ENCODE data around the gene GABARAPL2.

GABARAPL2 gene

DNA sequence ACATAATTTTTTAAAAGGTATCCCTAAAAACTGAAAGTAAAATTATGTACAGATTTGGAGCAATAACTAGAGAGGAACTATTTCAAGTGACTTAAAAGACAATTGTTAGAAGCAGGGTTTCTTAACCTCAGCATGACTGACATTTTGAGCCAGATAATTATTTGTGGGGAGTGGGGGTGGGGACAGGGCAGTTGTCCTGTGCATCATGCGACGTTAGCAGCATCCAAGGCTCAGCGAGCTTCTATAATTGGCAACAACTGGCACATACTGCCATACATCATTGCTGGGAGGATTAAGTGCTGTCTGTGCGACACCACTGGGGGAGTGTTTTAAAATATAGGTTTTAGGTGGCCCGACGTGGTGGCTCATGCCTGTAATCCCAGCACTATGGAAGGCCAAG lies 27.1 kb downstream of the GABARAPL2 start:
- TF ChIP-seq EZH2 (IDR thresholded peaks at IDR 0.05) (no peak), FOXP2 (optimal IDR thresholded peaks at IDR 0.05; ENCODE audit: control extremely low read depth, extremely low read length, insufficient read depth) (no peak), POLR2AphosphoS5 (IDR thresholded peaks at IDR 0.05; ENCODE audit: borderline replicate concordance, low read depth, low read length) (no peak)
- DNase-seq (ENCODE audit: low read depth, low spot score), result no peak

DNA sequence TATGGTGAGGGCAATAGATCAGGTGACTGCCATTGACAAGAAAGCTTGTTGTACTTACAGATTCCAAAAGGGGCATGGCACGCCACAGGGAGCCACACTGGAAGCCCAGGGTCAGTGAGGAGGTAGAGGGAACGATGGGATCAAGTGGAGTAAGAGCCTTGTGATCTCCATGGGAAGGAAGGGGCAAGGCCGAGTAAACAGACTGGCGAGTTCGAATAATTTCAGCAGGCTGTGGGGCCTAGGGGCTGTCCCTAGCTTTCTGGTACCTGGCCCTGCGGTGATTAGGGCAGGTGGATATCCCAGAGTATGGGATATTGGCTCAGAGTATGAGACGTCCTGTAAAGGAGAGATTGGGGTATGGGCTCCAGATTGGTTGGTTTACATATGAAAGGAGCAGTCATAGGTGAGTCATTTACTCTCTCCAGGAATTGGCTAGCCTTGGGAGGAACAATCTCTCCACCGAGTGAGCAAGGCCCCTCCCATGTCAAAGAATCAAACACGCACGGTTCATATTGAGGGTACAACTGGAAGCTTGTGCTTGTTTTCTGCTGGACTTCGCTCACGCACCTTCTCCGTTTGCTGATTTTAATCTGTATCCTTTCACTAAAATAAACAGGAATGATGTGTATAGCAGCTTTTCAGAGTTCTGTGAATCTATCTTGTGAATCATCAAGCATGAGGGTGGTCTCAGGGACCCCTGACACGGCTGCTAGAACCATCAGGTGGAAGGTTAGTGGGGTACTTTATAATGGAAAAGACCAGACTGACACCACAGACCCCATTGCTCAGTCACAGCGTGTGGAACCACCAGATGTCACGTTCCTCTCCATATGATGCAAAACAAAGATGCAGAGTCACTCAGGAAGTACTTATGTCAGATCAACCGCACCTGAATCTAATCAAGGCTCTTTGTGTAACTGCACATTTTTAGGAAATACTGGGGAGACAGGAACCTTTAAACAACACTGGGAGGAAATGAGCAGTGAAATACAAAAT lies 27.9 kb downstream of the GABARAPL2 start:
- Histone ChIP-seq H3K9ac (ENCODE audit: insufficient read length) (no peak overlapping the region), H3K27ac (no peak overlapping the region), H3K9me3 (ENCODE audit: low read depth, low read length) (no peaks in the 10 kb centered on the region), H3K36me3 (ENCODE audit: insufficient read depth, low read length) (no peaks in the 10 kb centered on the region; the same call in 1 of the 2 replicates), H3K4me3 (no peak overlapping the region)
- no peak for TF ChIP-seq EZH2 (IDR thresholded peaks at IDR 0.05)
- no peak for TF ChIP-seq POLR2AphosphoS5 (IDR thresholded peaks at IDR 0.05; ENCODE audit: borderline replicate concordance, low read depth, low read length)
- no peak for TF ChIP-seq FOXP2 (optimal IDR thresholded peaks at IDR 0.05; ENCODE audit: control extremely low read depth, extremely low read length, insufficient read depth)
- DNase-seq (ENCODE audit: low read depth, low spot score), result no peak

More for the DNA sequence above, 27.1 kb downstream of the GABARAPL2 start:
- H3K4me3 ChIP-seq, result no peak overlapping the region
- H3K9ac ChIP-seq (ENCODE audit: insufficient read length), result no peak overlapping the region
- no peak overlapping the region for H3K27ac ChIP-seq
- H3K9me3 ChIP-seq (ENCODE audit: low read depth, low read length), result no peaks in the 10 kb centered on the region
- no peaks in the 10 kb centered on the region; the same call in 1 of the 2 replicates for H3K36me3 ChIP-seq (ENCODE audit: insufficient read depth, low read length)

DNA sequence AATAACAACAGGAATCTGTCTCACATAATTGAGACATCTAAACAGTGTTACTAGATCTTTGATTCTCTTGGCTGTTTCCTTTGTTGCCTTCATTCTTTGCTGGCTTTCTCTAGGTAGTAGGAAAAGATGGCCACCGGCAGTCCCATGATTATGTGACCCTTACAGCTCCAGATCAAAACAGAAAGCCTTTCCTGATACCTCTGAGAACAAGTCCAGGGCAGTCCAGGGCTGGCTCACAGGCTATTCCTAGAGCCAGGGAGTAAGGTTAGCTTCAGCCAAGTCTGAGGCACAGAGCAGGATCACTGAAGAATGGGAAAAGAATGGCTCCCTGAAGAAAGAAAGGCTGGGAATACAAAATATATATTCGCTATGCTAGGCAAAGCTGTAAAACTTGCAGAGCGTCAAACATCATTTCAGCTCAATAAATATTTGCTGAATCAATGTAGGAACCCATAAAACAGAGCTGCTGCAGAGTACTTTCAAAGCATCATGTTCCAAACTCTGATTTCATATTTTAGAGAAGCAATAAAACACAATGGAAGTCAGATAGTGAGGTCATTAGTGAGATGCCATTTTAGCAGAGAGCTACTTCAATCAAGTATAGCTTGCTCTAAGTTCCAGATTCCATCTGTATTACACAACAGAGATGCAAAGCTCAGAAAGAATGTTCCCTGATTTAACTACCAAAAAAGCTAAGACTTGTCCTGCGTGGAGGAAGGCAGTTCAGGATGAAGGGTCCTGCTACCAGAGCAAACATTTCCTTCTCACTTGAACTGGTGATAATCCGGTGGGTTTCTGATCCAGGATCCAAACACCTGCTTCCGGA lies 33.5 kb downstream of the GABARAPL2 start:
- H3K36me3 ChIP-seq (ENCODE audit: insufficient read depth, low read length), result peaks cover 22% of the 10 kb centered on the region; the same call in 1 of the 2 replicates
- no peak overlapping the region for H3K4me3 ChIP-seq
- TF ChIP-seq POLR2AphosphoS5 (IDR thresholded peaks at IDR 0.05; ENCODE audit: borderline replicate concordance, low read depth, low read length) (no peak), FOXP2 (optimal IDR thresholded peaks at IDR 0.05; ENCODE audit: control extremely low read depth, extremely low read length, insufficient read depth) (no peak), EZH2 (IDR thresholded peaks at IDR 0.05) (no peak)
- no peak overlapping the region for H3K27ac ChIP-seq
- no peak overlapping the region for H3K9ac ChIP-seq (ENCODE audit: insufficient read length)
- DNase-seq (ENCODE audit: low read depth, low spot score), result no peak
- no peaks in the 10 kb centered on the region for H3K9me3 ChIP-seq (ENCODE audit: low read depth, low read length)

DNA sequence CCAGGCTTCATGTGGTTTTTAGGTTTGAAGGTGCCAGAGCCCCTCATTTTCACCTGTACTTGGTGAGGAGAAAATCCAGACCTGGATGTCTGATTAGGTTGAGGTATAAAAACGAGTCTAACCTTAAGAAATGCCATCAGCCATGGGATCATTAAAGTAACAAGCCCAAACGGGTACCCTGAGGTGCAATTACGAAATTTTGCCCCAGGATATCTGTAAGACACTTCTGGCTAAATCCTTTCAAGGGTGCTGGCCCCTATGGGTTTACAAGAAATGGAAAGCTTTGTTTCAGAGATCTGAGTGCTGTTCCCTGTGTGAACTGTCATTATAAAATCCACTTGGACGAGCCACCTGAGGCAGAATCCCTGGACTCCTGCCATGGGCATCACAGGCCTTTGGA lies 37.1 kb downstream of the GABARAPL2 start:
- no peaks in the 10 kb centered on the region for H3K9me3 ChIP-seq (ENCODE audit: low read depth, low read length)
- no peak for DNase-seq (ENCODE audit: low read depth, low spot score)
- no peak overlapping the region for H3K9ac ChIP-seq (ENCODE audit: insufficient read length)
- no peak for TF ChIP-seq POLR2AphosphoS5 (IDR thresholded peaks at IDR 0.05; ENCODE audit: borderline replicate concordance, low read depth, low read length)
- no peak for TF ChIP-seq FOXP2 (optimal IDR thresholded peaks at IDR 0.05; ENCODE audit: control extremely low read depth, extremely low read length, insufficient read depth)
- no peak for TF ChIP-seq EZH2 (IDR thresholded peaks at IDR 0.05)
- no peak overlapping the region for H3K27ac ChIP-seq
- H3K4me3 ChIP-seq, result no peak overlapping the region
- H3K36me3 ChIP-seq (ENCODE audit: insufficient read depth, low read length), result peaks cover 34% of the 10 kb centered on the region; the same call in 1 of the 2 replicates

DNA sequence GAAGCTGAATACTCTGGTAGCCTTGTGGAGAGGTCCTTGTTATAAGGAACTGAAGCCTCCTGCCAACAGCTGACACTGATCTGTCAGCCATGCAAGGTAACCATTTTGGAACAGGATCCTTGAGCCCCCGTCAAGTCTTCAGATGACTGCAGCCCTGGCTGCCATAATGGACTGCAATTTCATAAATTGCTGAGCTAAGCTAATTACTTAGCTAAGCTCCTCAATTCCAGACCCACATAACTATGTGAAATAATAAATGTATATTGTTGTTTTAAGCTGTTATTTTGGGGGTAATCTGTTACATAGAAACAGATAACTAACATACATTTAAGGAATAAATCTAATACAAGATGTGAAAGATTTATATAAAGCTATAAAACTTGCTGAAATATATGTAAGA lies 40.3 kb downstream of the GABARAPL2 start:
- no peak for TF ChIP-seq EZH2 (IDR thresholded peaks at IDR 0.05)
- Histone ChIP-seq H3K27ac (no peak overlapping the region), H3K9ac (ENCODE audit: insufficient read length) (no peak overlapping the region), H3K9me3 (ENCODE audit: low read depth, low read length) (no peaks in the 10 kb centered on the region), H3K36me3 (ENCODE audit: insufficient read depth, low read length) (peaks cover 37% of the 10 kb centered on the region; the same call in 1 of the 2 replicates), H3K4me3 (no peak overlapping the region)
- no peak for DNase-seq (ENCODE audit: low read depth, low spot score)

DNA sequence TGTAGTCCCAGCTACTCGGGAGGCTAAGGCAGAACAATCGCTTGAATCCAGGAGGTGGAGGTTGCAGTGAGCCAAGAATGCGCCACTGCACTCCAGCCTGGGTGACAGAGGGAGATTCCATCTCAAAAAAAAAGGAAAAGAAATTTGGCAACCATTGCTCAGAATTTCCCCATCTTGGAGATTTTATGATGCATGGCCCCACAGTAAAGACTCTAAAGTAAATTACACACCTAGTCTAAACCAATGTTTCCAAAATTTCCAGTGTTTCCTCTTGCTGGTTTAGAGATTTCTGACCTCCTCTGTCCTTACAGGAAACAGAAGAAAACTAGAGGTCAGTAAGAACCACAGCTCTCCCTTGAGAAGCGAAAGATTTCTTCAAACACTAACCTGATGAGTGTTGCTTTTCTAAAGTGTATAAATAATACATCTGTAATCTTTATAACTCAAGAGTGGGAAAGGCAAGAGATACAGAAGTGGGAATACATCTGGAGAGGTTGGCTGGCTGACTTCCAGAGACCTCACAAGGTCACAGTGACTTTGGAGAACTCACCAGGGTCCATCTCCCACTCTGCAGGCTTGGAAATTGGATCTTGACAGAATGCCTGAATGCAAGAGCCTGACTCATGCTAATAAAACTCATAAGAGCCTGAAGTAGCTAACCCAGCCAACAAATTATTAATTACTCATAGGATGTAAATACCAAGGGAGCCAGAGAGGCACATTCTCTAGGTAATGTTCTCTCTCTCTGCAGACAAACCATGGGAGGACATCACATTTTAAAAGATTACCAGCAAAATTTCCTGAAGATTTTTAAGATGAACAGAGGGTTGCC lies 48.1 kb downstream of the GABARAPL2 start:
- Histone ChIP-seq H3K4me3 (no peak overlapping the region), H3K36me3 (ENCODE audit: insufficient read depth, low read length) (peaks cover 11% of the 10 kb centered on the region; the same call in 1 of the 2 replicates), H3K9ac (ENCODE audit: insufficient read length) (no peak overlapping the region), H3K27ac (no peak overlapping the region), H3K9me3 (ENCODE audit: low read depth, low read length) (no peaks in the 10 kb centered on the region)
- no peak for DNase-seq (ENCODE audit: low read depth, low spot score)
- TF ChIP-seq EZH2 (IDR thresholded peaks at IDR 0.05) (no peak), POLR2AphosphoS5 (IDR thresholded peaks at IDR 0.05; ENCODE audit: borderline replicate concordance, low read depth, low read length) (no peak), FOXP2 (optimal IDR thresholded peaks at IDR 0.05; ENCODE audit: control extremely low read depth, extremely low read length, insufficient read depth) (no peak)

DNA sequence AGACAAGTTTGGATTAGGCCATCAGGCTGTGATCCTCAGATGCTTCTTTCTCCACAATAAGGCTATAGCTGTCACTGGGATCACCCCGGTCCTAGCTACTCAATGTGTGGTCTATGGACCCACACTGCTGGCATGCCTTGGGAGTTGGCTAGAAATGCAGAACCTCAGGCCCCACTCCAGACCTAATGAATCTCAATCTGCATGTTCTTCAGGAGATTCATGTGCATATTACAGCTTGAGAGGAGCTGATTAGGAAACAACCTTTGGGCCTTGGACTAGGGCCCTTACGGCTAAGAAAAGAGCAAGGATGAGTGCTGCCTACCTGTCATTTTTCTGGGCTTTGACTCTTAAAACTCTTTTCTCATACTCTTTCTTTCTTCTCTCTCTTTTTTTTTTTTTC lies 49.4 kb downstream of the GABARAPL2 start:
- no peak for DNase-seq (ENCODE audit: low read depth, low spot score)
- TF ChIP-seq POLR2AphosphoS5 (IDR thresholded peaks at IDR 0.05; ENCODE audit: borderline replicate concordance, low read depth, low read length) (no peak), EZH2 (IDR thresholded peaks at IDR 0.05) (no peak), FOXP2 (optimal IDR thresholded peaks at IDR 0.05; ENCODE audit: control extremely low read depth, extremely low read length, insufficient read depth) (no peak)
- Histone ChIP-seq H3K9ac (ENCODE audit: insufficient read length) (no peak overlapping the region), H3K27ac (no peak overlapping the region), H3K9me3 (ENCODE audit: low read depth, low read length) (no peaks in the 10 kb centered on the region), H3K36me3 (ENCODE audit: insufficient read depth, low read length) (peaks cover 5% of the 10 kb centered on the region; the same call in 1 of the 2 replicates), H3K4me3 (no peak overlapping the region)

All from SK-N-MC (cell line).